Activated CD8-positive, alpha-beta T cell treated with anti-CD3 and anti-CD28 coated beads, Interleukin-2, amount 10 ng/mL, durations not matched to agents 7 days and 5 days (primary cell): Measurements from ENCODE around the gene TTC8. TPM values are rescaled to one million over a fixed set of nuclear protein-coding genes. Genes with fewer than 3 reads are reported as not detected.
"Not testable (repeated sequence)": the region's sequence is repeated elsewhere in the genome, so short reads cannot be mapped to it uniquely, and the experiment has no call there.

Experiments
- ATAC-seq: fragments of 150-1000 bp; cut with Tn5 transposase; one replicate; pipeline ENCODE4 v1.10.0; 2021; ENCODE audit warnings: moderate library complexity
- CTCF ChIA-PET: fragments of 350-600 bp; sonication (Branson Sonifier 250); formaldehyde crosslinking; loops from one replicate; lab custom pipeline; 2021; ENCODE audit warnings: antibody characterized with exemption; lab: Charles Lee
- POLR2A ChIA-PET: fragments of 350-600 bp; sonication (Branson Sonifier 250); formaldehyde crosslinking; loops from one replicate; lab custom pipeline; 2021; ENCODE audit warnings: antibody characterized with exemption; lab: Charles Lee
- DNase-seq: peaks from one replicate; pipeline ENCODE4 v3.0.0-alpha.2; 2020
- H3K27ac Mint-ChIP-seq: one replicate; pipeline ENCODE4 v1.8.0; 2021; ENCODE audit warnings: mild to moderate bottlenecking, mixed read lengths
- H3K27me3 Mint-ChIP-seq: one replicate; pipeline ENCODE4 v1.8.0; 2021; ENCODE audit warnings: low read depth, mixed read lengths
- H3K36me3 Mint-ChIP-seq: one replicate; pipeline ENCODE4 v1.8.0; 2021; ENCODE audit warnings: low read depth, mixed read lengths
- H3K4me1 Mint-ChIP-seq: one replicate; pipeline ENCODE4 v1.8.0; 2021; ENCODE audit warnings: low read depth, mixed read lengths
- H3K4me3 Mint-ChIP-seq: one replicate; pipeline ENCODE4 v1.8.0; 2021; ENCODE audit warnings: mild to moderate bottlenecking, mixed read lengths
- H3K9me3 Mint-ChIP-seq: one replicate; pipeline ENCODE4 v1.8.0; 2022; ENCODE audit warnings: mixed read lengths; ENCODE audit not compliant: insufficient read depth
- total RNA-seq, 2 experiments: library from RNA; stranded (reverse); gene quantifications; one replicate each; pipeline ENCODE4 v1.2.3, GENCODE V29; 2021

Gene TTC8
- total RNA-seq, 2 experiments from 2014 or later, result 0.97 to 1.4 TPM

GRCh38 chr14:88798156-88798555 lies 26.3 kb upstream of the TTC8 start:
- Mint-ChIP-seq H3K36me3 (no peaks in the 10 kb centered on the region), H3K4me3 (no peak overlapping the region), H3K4me1 (peaks cover 4% of the 10 kb centered on the region), H3K27me3 (peaks cover 28% of the 10 kb centered on the region), H3K9me3 (no peaks in the 10 kb centered on the region), H3K27ac (no peak overlapping the region)
- ChIA-PET POLR2A (no interaction called here), CTCF (no interaction called here)
- no peak for DNase-seq
- ATAC-seq, result no peak

DNA sequence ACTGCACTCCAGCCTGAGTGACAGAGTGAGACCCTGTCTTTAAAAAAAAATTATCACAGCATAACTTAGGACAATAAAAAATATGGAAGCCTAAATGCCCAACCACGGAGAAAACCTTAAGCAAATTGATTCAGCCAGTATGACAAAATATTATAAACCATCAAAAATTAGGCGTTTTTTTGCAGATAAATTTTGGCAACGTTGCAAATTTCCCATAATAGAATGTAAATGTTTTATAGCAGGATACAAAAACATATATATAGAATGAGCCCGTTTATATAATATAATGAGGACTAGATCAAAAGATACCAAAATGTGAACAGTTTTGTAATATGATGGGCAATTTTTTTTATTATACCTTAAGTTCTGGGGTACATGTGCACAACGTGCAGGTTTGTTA lies 24.9 kb upstream of the TTC8 start:
- no peak overlapping the region for H3K4me3 Mint-ChIP-seq
- H3K36me3 Mint-ChIP-seq, result no peaks in the 10 kb centered on the region
- DNase-seq, result no peak
- H3K4me1 Mint-ChIP-seq, result no peaks in the 10 kb centered on the region
- no peak overlapping the region for H3K27ac Mint-ChIP-seq
- CTCF ChIA-PET, result no interaction called here
- H3K27me3 Mint-ChIP-seq, result peaks cover 27% of the 10 kb centered on the region
- ATAC-seq, result no peak
- H3K9me3 Mint-ChIP-seq, result no peaks in the 10 kb centered on the region
- POLR2A ChIA-PET, result no interaction called here

DNA sequence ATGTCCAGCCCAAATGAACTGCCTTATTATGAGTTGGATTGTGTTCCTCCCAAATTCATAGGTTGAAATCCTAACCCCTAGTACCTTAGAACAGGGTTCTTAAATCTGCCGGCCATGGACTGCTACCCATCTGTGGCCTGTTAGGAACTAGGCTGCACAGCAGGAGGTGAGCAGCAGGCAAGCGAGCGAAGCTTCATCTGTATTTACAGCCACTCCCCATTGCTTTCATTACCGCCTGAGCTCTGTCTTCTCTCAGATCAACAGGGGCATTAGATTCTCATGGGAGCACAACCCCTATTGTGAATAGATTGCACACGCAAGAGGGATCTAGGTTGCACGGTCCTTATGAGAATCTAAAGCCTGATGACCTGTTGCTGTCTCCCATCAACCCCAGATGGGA lies 21.9 kb upstream of the TTC8 start:
- H3K9me3 Mint-ChIP-seq, result no peaks in the 10 kb centered on the region
- CTCF ChIA-PET, result no interaction called here
- no peaks in the 10 kb centered on the region for H3K4me1 Mint-ChIP-seq
- no peak overlapping the region for H3K4me3 Mint-ChIP-seq
- H3K36me3 Mint-ChIP-seq, result no peaks in the 10 kb centered on the region
- no peak for ATAC-seq
- H3K27ac Mint-ChIP-seq, result no peak overlapping the region
- peaks cover 23% of the 10 kb centered on the region for H3K27me3 Mint-ChIP-seq
- POLR2A ChIA-PET, result no interaction called here
- DNase-seq, result no peak

DNA sequence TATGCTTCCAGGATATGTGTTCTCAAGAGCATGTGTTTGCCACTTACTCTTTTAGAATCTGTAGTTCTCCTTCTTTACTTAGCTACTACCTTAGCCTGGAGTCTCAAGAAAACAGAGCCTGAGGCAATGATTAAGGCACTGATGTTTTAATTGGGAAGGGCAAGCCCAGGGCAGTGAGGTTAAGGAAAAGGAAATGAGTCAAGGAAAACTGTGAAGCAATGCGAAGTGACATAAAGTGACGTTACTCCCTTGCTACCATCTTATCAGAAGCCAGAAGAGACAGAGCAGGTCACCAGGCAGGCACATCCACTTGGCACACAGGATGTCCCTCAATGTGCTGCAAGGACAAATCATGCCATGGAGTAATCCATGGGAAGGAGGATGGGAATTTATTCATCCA lies 20.4 kb upstream of the TTC8 start:
- ChIA-PET CTCF (no interaction called here), POLR2A (no interaction called here)
- Mint-ChIP-seq H3K36me3 (no peaks in the 10 kb centered on the region), H3K27ac (no peak overlapping the region), H3K9me3 (peaks cover 1% of the 10 kb centered on the region), H3K4me1 (no peaks in the 10 kb centered on the region), H3K27me3 (peaks cover 17% of the 10 kb centered on the region), H3K4me3 (no peak overlapping the region)
- DNase-seq (no peak), ATAC-seq (no peak)

DNA sequence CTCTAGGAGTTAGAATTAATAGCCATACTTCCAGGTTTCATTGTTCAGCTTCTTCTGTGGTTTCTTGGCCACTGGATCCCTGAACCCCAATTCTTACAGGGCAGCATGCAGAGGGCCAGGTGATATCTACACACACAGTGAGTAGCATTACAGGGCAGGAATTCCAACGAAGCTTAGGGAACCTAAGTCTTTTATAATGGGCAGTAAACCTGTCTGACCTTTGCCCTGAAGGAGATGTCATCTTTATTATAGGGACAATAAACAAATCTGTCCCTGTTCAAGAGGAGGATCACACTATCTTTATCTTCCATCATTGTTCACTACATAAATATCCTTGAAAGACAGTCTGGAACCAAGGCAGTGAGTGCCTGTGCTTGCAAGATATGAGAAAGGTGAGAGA lies 20.0 kb upstream of the TTC8 start:
- ChIA-PET POLR2A (no interaction called here), CTCF (no interaction called here)
- Mint-ChIP-seq H3K36me3 (no peaks in the 10 kb centered on the region), H3K4me3 (no peak overlapping the region), H3K27ac (no peak overlapping the region), H3K9me3 (peaks cover 4% of the 10 kb centered on the region), H3K4me1 (no peaks in the 10 kb centered on the region), H3K27me3 (peaks cover 20% of the 10 kb centered on the region)
- ATAC-seq, result no peak
- DNase-seq, result no peak

DNA sequence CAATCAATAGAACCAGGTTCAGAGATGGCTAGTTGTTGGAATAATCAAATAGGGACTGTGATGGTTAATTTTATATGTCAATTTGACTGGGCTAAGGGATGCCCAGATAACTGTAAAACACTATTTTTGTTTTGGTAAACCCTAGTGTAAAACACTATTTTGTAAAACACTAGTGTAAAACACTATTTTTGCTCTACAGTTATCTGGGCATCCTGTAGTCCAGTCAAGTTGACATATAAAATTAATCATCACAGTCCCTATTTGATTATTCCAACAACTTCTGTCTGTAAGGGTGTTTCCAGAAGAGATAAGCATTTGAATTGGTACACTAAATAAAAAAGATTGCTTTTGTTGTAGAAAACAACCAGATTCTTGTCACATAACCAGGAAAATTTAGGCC lies 16.1 kb upstream of the TTC8 start:
- H3K9me3 Mint-ChIP-seq, result peaks cover 4% of the 10 kb centered on the region
- CTCF ChIA-PET, result no interaction called here
- no peak overlapping the region for H3K27ac Mint-ChIP-seq
- POLR2A ChIA-PET, result no interaction called here
- no peak overlapping the region for H3K4me3 Mint-ChIP-seq
- H3K4me1 Mint-ChIP-seq, result no peaks in the 10 kb centered on the region
- ATAC-seq (no peak), DNase-seq (no peak)
- H3K27me3 Mint-ChIP-seq, result peaks cover 16% of the 10 kb centered on the region
- no peaks in the 10 kb centered on the region for H3K36me3 Mint-ChIP-seq

GRCh38 chr14:88815980-88816379 lies 8.5 kb upstream of the TTC8 start:
- no peaks in the 10 kb centered on the region for H3K4me1 Mint-ChIP-seq
- no peaks in the 10 kb centered on the region for H3K36me3 Mint-ChIP-seq
- ChIA-PET POLR2A (no interaction called here), CTCF (no interaction called here)
- ATAC-seq, result no peak
- no peaks in the 10 kb centered on the region for H3K9me3 Mint-ChIP-seq
- H3K27me3 Mint-ChIP-seq, result peaks cover 33% of the 10 kb centered on the region
- no peak overlapping the region for H3K4me3 Mint-ChIP-seq
- H3K27ac Mint-ChIP-seq, result no peak overlapping the region
- DNase-seq, result no peak

GRCh38 chr14:88818018-88818417 lies 6.4 kb upstream of the TTC8 start:
- Mint-ChIP-seq H3K9me3 (no peaks in the 10 kb centered on the region), H3K4me1 (no peaks in the 10 kb centered on the region), H3K27ac (no peak overlapping the region), H3K36me3 (no peaks in the 10 kb centered on the region), H3K4me3 (no peak overlapping the region), H3K27me3 (peaks cover 25% of the 10 kb centered on the region)
- ATAC-seq, result no peak
- ChIA-PET POLR2A (no interaction called here), CTCF (no interaction called here)
- no peak for DNase-seq

DNA sequence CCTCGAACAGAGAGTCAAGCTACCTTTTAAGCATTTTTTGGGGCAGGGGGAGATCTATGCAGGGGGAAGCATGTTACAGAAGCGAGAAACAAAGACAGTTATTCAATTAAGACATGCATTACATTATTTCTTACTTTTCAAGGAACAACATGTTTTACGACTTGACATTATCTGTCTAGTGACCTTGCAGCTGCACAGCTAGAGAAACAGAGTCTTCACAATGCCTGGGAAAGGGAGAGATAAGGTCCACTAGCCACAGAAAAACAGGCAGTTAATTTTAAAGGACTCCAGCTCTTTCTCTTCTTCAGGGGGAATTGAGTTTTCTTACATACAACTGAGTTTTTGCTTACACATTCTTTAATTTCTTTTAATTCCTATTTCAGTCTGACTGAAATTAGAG lies 4.8 kb upstream of the TTC8 start:
- POLR2A ChIA-PET, H3K36me3 Mint-ChIP-seq, H3K4me3 Mint-ChIP-seq, H3K4me1 Mint-ChIP-seq, ATAC-seq, CTCF ChIA-PET, H3K27ac Mint-ChIP-seq, DNase-seq, H3K9me3 Mint-ChIP-seq: not testable (repeated sequence)
- H3K27me3 Mint-ChIP-seq, result peaks cover 28% of the 10 kb centered on the region

GRCh38 chr14:88821378-88821777 lies 3.1 kb upstream of the TTC8 start:
- no peaks in the 10 kb centered on the region for H3K9me3 Mint-ChIP-seq
- H3K4me3 Mint-ChIP-seq, result no peak overlapping the region
- H3K27me3 Mint-ChIP-seq, result peaks cover 28% of the 10 kb centered on the region
- DNase-seq (no peak), ATAC-seq (no peak)
- no peaks in the 10 kb centered on the region for H3K36me3 Mint-ChIP-seq
- peaks cover 11% of the 10 kb centered on the region for H3K4me1 Mint-ChIP-seq
- no peak overlapping the region for H3K27ac Mint-ChIP-seq
- ChIA-PET CTCF (no interaction called here), POLR2A (no interaction called here)

GRCh38 chr14:88821888-88822287 lies 2.6 kb upstream of the TTC8 start:
- DNase-seq, result no peak
- CTCF ChIA-PET, result no interaction called here
- peaks cover 28% of the 10 kb centered on the region for H3K27me3 Mint-ChIP-seq

GRCh38 chr14:88823968-88824313 lies 510 bp upstream of the TTC8 start:
- Mint-ChIP-seq H3K4me1 (peaks cover 11% of the 10 kb centered on the region), H3K27ac (peak overlapping the region; percentile 97), H3K9me3 (no peaks in the 10 kb centered on the region), H3K4me3 (peak overlapping the region; percentile 84), H3K36me3 (no peaks in the 10 kb centered on the region), H3K27me3 (peaks cover 16% of the 10 kb centered on the region)
- DNase-seq, result no peak
- ATAC-seq, result no peak
- ChIA-PET CTCF (no interaction called here), POLR2A (interaction anchor here (0.6 kb wide), 1 partner anchor 33 kb away, joined by 3 read pairs; no protein-coding TSS in a partner anchor)

More at GRCh38 chr14:88821888-88822287, 2.6 kb upstream of the TTC8 start:
- Mint-ChIP-seq H3K4me3 (no peak overlapping the region), H3K4me1 (peaks cover 11% of the 10 kb centered on the region), H3K36me3 (no peaks in the 10 kb centered on the region), H3K27ac (no peak overlapping the region), H3K9me3 (no peaks in the 10 kb centered on the region)
- ATAC-seq, result no peak
- POLR2A ChIA-PET, result no interaction called here

- ChIA-PET POLR2A (interaction anchor here (0.6 to 0.9 kb wide), 2 partner anchors 33 to 42 kb away, joined by 3 to 4 read pairs; partner anchors contain the start of gene EML5), CTCF (interaction anchor here (0.6 to 0.7 kb wide), 2 partner anchors 157 to 158 kb away, joined by 3 read pairs; no protein-coding TSS in a partner anchor)
- H3K27me3 Mint-ChIP-seq, result peaks cover 6% of the 10 kb centered on the region
- DNase-seq, result no peak
- no peaks in the 10 kb centered on the region for H3K9me3 Mint-ChIP-seq
- H3K4me1 Mint-ChIP-seq, result peaks cover 11% of the 10 kb centered on the region
- H3K27ac Mint-ChIP-seq, result peak overlapping the region; percentile 52
- peak overlapping the region; percentile 84 for H3K4me3 Mint-ChIP-seq
- ATAC-seq, result no peak
- no peaks in the 10 kb centered on the region for H3K36me3 Mint-ChIP-seq
These were observed 617 bp downstream of the TTC8 start for GRCh38 chr14:88825078-88825458.
